HepG2 (cell line): Measurements from ENCODE around the gene PDLIM4. TPM values are rescaled to one million over a fixed set of nuclear protein-coding genes. Genes with fewer than 3 reads are reported as not detected.

Source experiments
- ATAC-seq: fragments of 200-7000 bp; cut with Tn5 transposase; 3 replicates; pipeline ENCODE4 v1.9.1; 2020; ENCODE audit warnings: mild to moderate bottlenecking, moderate library complexity
- BruUV-seq: library from RNA; stranded (reverse); fragments of 400-500 nt; replicated peaks from 2 replicates; lab custom pipeline; 2021; lab: Mats Ljungman, UMichigan
- CTCF ChIA-PET: fragments of 300-600 bp; formaldehyde crosslinking; extraction: SDS; loops from one replicate; lab custom pipeline; 2021; ENCODE audit warnings: low total read pairs, inconsistent platforms, low intra/inter-chr PET ratio; lab: Yijun Ruan, JAX
- POLR2A ChIA-PET: fragments of 350-600 bp; sonication (Branson Sonifier 250); formaldehyde crosslinking; loops from one replicate; lab custom pipeline; 2020; ENCODE audit warnings: antibody characterized with exemption, inconsistent platforms; lab: Yijun Ruan, JAX
- DNase-seq: peaks from one replicate; pipeline ENCODE4 v3.0.0-alpha.2; 2015; ENCODE audit warnings: low spot score
- FAIRE-seq: peaks from 3 replicates; lab custom pipeline; 2011; peaks lifted over from hg19 to GRCh38; lab: Jason Lieb, UNC
- H2AFZ ChIP-seq: one replicate; pipeline ENCODE4 v1.6.1; 2011; ENCODE audit warnings: low read length, inconsistent platforms
- H3K27ac ChIP-seq: fragments of 300-600 bp; 3 replicates; pipeline ENCODE4 v1.8.0; 2011; ENCODE audit warnings: mixed run types, mild to moderate bottlenecking, mixed read lengths, low read length, inconsistent platforms; ENCODE audit not compliant: insufficient read depth; ENCODE audit errors: extremely low read length
- H3K27me3 ChIP-seq, 2 experiments: fragments of 200-600 bp in 1 of 2; 2 replicates in 1 of 2; 3 replicates in 1 of 2; pipeline versions ENCODE4 v1.6.0 to v1.8.0; 2011; ENCODE audit warnings: low read length in 2 of 2, mild to moderate bottlenecking in 2 of 2, moderate library complexity in 2 of 2, inconsistent platforms in 1 of 2; ENCODE audit not compliant: insufficient read depth in 2 of 2, control insufficient read depth in 1 of 2
- H3K36me3 ChIP-seq, 2 experiments: fragments of 200-600 bp in 1 of 2; replicated peaks in 1 of 2; 2 replicates in 1 of 2; 3 replicates in 1 of 2; pipeline versions ENCODE4 v1.5.1 to v1.8.0; 2011; ENCODE audit warnings: low read length in 2 of 2, inconsistent platforms in 1 of 2; ENCODE audit not compliant: insufficient read depth in 2 of 2, control insufficient read depth in 1 of 2
- H3K4me1 ChIP-seq: 2 replicates; pipeline ENCODE4 v1.5.1; 2012; ENCODE audit warnings: low read length, inconsistent platforms; ENCODE audit not compliant: insufficient read depth
- H3K4me2 ChIP-seq: 2 replicates; pipeline ENCODE4 v1.6.0; 2011; ENCODE audit warnings: low read depth, low read length, inconsistent platforms
- H3K4me3 ChIP-seq, 3 experiments: fragments of 200-600 bp in 1 of 3; sonication (generic), shearing (Covaris generic) in 1 of 3; replicated peaks in 1 of 3; 2 replicates each; pipeline ENCODE4 v1.5.1; 2011 to 2016; ENCODE audit warnings: low read length in 3 of 3, inconsistent platforms in 2 of 3, low read depth in 2 of 3, mild to moderate bottlenecking in 2 of 3, control low read depth in 1 of 3, mixed read lengths in 1 of 3; ENCODE audit not compliant: insufficient read depth in 1 of 3
- H3K79me2 ChIP-seq: one replicate; pipeline ENCODE4 v1.6.1; 2011; ENCODE audit warnings: low read length, inconsistent platforms; ENCODE audit not compliant: insufficient read depth
- H3K9ac ChIP-seq: 2 replicates; pipeline ENCODE4 v1.6.0; 2011; ENCODE audit warnings: mild to moderate bottlenecking, low read depth, low read length, inconsistent platforms; ENCODE audit not compliant: insufficient read depth
- H3K9me3 ChIP-seq: 2 replicates; pipeline ENCODE4 v1.5.1; 2012; ENCODE audit warnings: mild to moderate bottlenecking, low read length
- H4K20me1 ChIP-seq: 2 replicates; pipeline ENCODE4 v1.6.0; 2011; ENCODE audit warnings: inconsistent platforms, mild to moderate bottlenecking, low read length, moderate library complexity; ENCODE audit not compliant: insufficient read depth
- BATF2 ChIP-seq: sonication (generic); formaldehyde crosslinking; IDR thresholded peaks from 2 replicates; pipeline ENCODE4 v1.8.0; 2022; ENCODE audit warnings: mild to moderate bottlenecking, missing genetic modification reagents, moderate library complexity
- FLYWCH1 ChIP-seq: sonication (generic); formaldehyde crosslinking; IDR thresholded peaks from 2 replicates; pipeline ENCODE4 v1.8.1; 2023; ENCODE audit warnings: mild to moderate bottlenecking, missing genetic modification reagents
- GABPB1 ChIP-seq: IDR thresholded peaks from 2 replicates; pipeline ENCODE4 v1.6.1; 2016; ENCODE audit warnings: mild to moderate bottlenecking, missing genetic modification reagents, moderate library complexity, missing compliant biosample characterization
- GFI1 ChIP-seq: sonication (generic); formaldehyde crosslinking; IDR thresholded peaks from 2 replicates; pipeline ENCODE4 v1.5.0; 2020; ENCODE audit warnings: missing genetic modification reagents, mild to moderate bottlenecking, borderline replicate concordance
- LCORL ChIP-seq, 2 experiments: fragments of 450-650 bp in 1 of 2; sonication (generic) in 1 of 2; formaldehyde crosslinking in 1 of 2; IDR thresholded peaks; 2 replicates each; pipeline versions ENCODE4 v1.5.0 to v1.6.1; 2017 to 2020; ENCODE audit warnings: antibody characterized with exemption in 1 of 2, missing genetic modification reagents in 1 of 2
- SALL1 ChIP-seq: sonication (generic); formaldehyde crosslinking; IDR thresholded peaks from 2 replicates; pipeline ENCODE4 v1.8.0; 2022; ENCODE audit warnings: mild to moderate bottlenecking, missing genetic modification reagents
- SIX4 ChIP-seq: sonication (generic); formaldehyde crosslinking; IDR thresholded peaks from 2 replicates; pipeline ENCODE4 v1.4.0; 2020; ENCODE audit warnings: missing genetic modification reagents
- TMF1 ChIP-seq: sonication (generic); formaldehyde crosslinking; IDR thresholded peaks from 2 replicates; pipeline ENCODE4 v1.8.1; 2022; ENCODE audit warnings: low read depth, missing genetic modification reagents
- ZNF576 ChIP-seq: sonication (generic); formaldehyde crosslinking; IDR thresholded peaks from 2 replicates; pipeline ENCODE4 v1.4.0; 2020; ENCODE audit warnings: mild to moderate bottlenecking, missing genetic modification reagents
- ZNF775 ChIP-seq: sonication (generic); formaldehyde crosslinking; IDR thresholded peaks from 2 replicates; pipeline ENCODE4 v1.4.0; 2020; ENCODE audit warnings: missing genetic modification reagents, mild to moderate bottlenecking, moderate library complexity, borderline replicate concordance
- WGBS: methylation state at CpG from one replicate; pipeline ENCODE4 v1.1.6; 2017; ENCODE audit warnings: low lambda C conversion rate; 5-methylcytosine and 5-hydroxymethylcytosine counted together
- in situ Hi-C: cut with HindIII; loops from 2 replicates; pipeline ENCODE4 v1.10.0; 2017; ENCODE audit warnings: low pct_unique_long_range_greater_than_20kb; ENCODE audit not compliant: extremely low pct_ligation_motif_present
- intact Hi-C: fragments of 100-400 bp; cut with micrococcal nuclease; formaldehyde crosslinking; loops from one replicate; pipeline ENCODE4 v1.10.0; 2022; ENCODE audit not compliant: unreplicated experiment
- polyA plus RNA-seq, 8 experiments: library from polyadenylated mRNA; depleted of rRNA in 3 of 8; stranded (reverse) in 7 of 8; unstranded in 1 of 8; fragments of >200 nt; fragmentation: Illumina TruSeq in 4 of 8; extraction: Trizol in 4 of 8; gene quantifications; 2 replicates each; pipeline versions ENCODE4 v1.2.1 to v1.2.3, GENCODE V29; 2011 to 2016; ENCODE audit warnings: low read depth in 4 of 8, missing spikeins in 1 of 8, mixed read lengths in 1 of 8; ENCODE audit not compliant: insufficient read depth in 1 of 8
- total RNA-seq, 5 experiments: library from RNA; depleted of rRNA; stranded (reverse); fragments of >200 nt; fragmentation: Illumina TruSeq; extraction: Trizol; gene quantifications; 2 replicates each; pipeline ENCODE4 v1.2.3, GENCODE V29; 2016; ENCODE audit warnings: low read depth in 1 of 5

Gene PDLIM4
- total and polyA plus RNA-seq, 2 of the 13 experiments (the other 11 are each of a cell fraction or from before 2014, with no cell fraction given), result 1.1 to 2.3 TPM

GRCh38 chr5:132266836-132267160, 9.3 kb downstream of the PDLIM4 start:
- no peak overlapping the region for H3K27ac ChIP-seq
- ChIA-PET POLR2A (no interaction called here), CTCF (no interaction called here)
- FAIRE-seq, result no peak
- no peak overlapping the region for H3K4me2 ChIP-seq
- H3K4me1 ChIP-seq, result peaks cover 52% of the 10 kb centered on the region
- H3K79me2 ChIP-seq, result no peaks in the 10 kb centered on the region
- TF ChIP-seq TMF1 (CRISPR knock-in tag), result no peak
- no peak for TF ChIP-seq GABPB1 (CRISPR knock-in tag)
- TF ChIP-seq BATF2 (CRISPR knock-in tag), result no peak
- no peak for TF ChIP-seq ZNF775
- no peak for TF ChIP-seq SIX4 (CRISPR knock-in tag)
- no peak for TF ChIP-seq LCORL (IDR thresholded peaks at IDR 0.05)
- no peak for TF ChIP-seq LCORL (CRISPR knock-in tag; IDR thresholded peaks at IDR 0.05)
- TF ChIP-seq GFI1 (CRISPR knock-in tag), result no peak
- TF ChIP-seq FLYWCH1 (CRISPR knock-in tag), result no peak
- no peak for TF ChIP-seq SALL1
- TF ChIP-seq ZNF576 (CRISPR knock-in tag), result no peak
- in situ Hi-C loops (no loop called here), intact Hi-C loops (no loop called here)
- H3K9ac ChIP-seq, result no peak overlapping the region
- no peaks in the 10 kb centered on the region for H3K9me3 ChIP-seq
- H3K27me3 ChIP-seq, result no peaks in the 10 kb centered on the region
- no CpG with 5 or more reads among the region's 1 CpG for WGBS
- H2AFZ ChIP-seq, result no peak overlapping the region
- DNase-seq, result no peak
- H3K36me3 ChIP-seq, result no peaks in the 10 kb centered on the region
- no peak for ATAC-seq
- no TSS peak for BruUV-seq
- H3K4me3 ChIP-seq, result no peak overlapping the region
- no peaks in the 10 kb centered on the region for H4K20me1 ChIP-seq
